Measurements from ENCODE around the gene SF3A2. TPM values are rescaled to one million over a fixed set of nuclear protein-coding genes. Genes with fewer than 3 reads are reported as not detected.

Gene SF3A2
- total and polyA plus RNA-seq, 10 of the 15 experiments (the other 5 are each of a cell fraction or from before 2014, with no cell fraction given), result 0.33 to 143 (median 30.6) TPM

DNA sequence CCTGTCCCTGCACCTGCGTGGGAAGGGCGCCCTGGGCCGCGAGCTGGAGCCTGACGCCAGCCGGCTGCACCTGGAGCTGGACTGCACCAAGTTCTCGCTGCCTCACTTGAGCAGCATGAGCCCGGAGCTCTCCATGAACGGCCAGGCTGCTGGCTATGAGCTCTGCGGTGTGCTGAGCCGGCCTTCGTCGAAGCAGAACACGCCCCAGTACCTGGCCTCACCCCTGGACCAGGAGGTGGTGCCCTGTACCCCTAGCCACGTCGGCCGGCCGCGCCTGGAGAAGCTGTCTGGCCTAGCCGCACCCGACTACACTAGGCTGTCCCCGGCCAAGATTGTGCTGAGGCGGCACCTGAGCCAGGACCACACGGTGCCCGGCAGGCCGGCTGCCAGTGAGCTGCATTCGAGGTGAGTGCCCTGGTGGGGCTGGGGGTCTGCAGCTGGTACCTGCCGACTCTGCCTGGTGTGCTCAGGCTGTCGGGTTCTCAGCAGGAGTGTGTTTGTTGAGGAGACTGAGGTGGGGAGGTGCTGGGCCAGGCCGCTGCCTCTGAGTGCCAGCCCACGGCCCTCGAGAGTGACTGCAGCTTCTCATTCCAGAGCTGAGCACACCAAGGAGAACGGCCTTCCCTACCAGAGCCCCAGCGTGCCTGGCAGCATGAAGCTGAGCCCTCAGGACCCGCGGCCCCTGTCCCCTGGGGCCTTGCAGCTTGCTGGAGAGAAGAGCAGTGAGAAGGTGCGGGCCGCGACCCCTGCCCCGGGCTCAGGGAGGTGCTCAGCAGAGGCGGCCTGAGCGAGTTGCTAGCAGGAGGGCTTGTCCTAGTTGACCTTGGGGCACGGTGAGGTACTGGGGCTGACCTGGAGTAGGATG, 20.0 kb upstream of the SF3A2 start:
- peaks cover 35 to 71% of the 10 kb centered on the region in 2 experiments; a peak in 3 of 4 replicates for H3K36me3 ChIP-seq (ENCODE audit: control insufficient read depth in 2 of 2, insufficient read depth in 2 of 2, low read length in 1 of 2)
- no peak for DNase-seq (ENCODE audit: low read depth, low spot score)
- H3K9ac ChIP-seq (ENCODE audit: control insufficient read depth, insufficient read depth, low read length), result no peak overlapping the region
- H3K4me1 ChIP-seq (ENCODE audit: control insufficient read depth, insufficient read depth, low read length), result peaks cover 5% of the 10 kb centered on the region
- no peak for TF ChIP-seq HCFC1 (IDR thresholded peaks at IDR 0.05; ENCODE audit: low read length)
- TF ChIP-seq KAT2A (conservative IDR thresholded peaks at IDR 0.05; ENCODE audit: control insufficient read depth, low read depth, low read length), result no peak
- no peak for TF ChIP-seq TCF12 (IDR thresholded peaks at IDR 0.05; ENCODE audit: low read depth, low read length)
- TF ChIP-seq ETV6 (conservative IDR thresholded peaks at IDR 0.05 in 1 of 2, IDR thresholded peaks at IDR 0.05 in 1 of 2; ENCODE audit: borderline replicate concordance in 1 of 2, low read depth in 1 of 2), result no peak
- TF ChIP-seq, protein P1, sequence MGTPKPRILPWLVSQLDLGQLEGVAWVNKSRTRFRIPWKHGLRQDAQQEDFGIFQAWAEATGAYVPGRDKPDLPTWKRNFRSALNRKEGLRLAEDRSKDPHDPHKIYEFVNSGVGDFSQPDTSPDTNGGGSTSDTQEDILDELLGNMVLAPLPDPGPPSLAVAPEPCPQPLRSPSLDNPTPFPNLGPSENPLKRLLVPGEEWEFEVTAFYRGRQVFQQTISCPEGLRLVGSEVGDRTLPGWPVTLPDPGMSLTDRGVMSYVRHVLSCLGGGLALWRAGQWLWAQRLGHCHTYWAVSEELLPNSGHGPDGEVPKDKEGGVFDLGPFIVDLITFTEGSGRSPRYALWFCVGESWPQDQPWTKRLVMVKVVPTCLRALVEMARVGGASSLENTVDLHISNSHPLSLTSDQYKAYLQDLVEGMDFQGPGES (IDR thresholded peaks at IDR 0.05), result no peak
- TF ChIP-seq POLR2A (IDR thresholded peaks at IDR 0.05; ENCODE audit: low read depth, low read length), result peak; percentile 26; the same call in 1 of the 2 replicates
- TF ChIP-seq STAT3 (IDR thresholded peaks at IDR 0.05; ENCODE audit: low read depth, low read length), result no peak
- ATAC-seq, result no peak; the same call in 2 of the 3 replicates
- ChIA-PET RAD21 (ENCODE audit: unreplicated experiment) (interaction anchor here (1.3 kb wide), 1 partner anchor 45 kb away, joined by 3 read pairs; no protein-coding TSS in a partner anchor), CTCF (interaction anchor here (0.5 to 2.7 kb wide), 3 partner anchors 61 to 109 kb away, joined by 3 to 10 read pairs (median 3); no protein-coding TSS in a partner anchor), SMC1A (ENCODE audit: uncharacterized antibody, unreplicated experiment) (no interaction called here), POLR2A (no interaction called here)
- no peak overlapping the region for H3K4me3 ChIP-seq
- H3K27ac ChIP-seq (ENCODE audit: control insufficient read depth, insufficient read depth), result no peak overlapping the region
- FAIRE-seq, result no peak
- H3K9me3 ChIP-seq (replicated peaks; ENCODE audit: control insufficient read depth, insufficient read depth, low read length), result no peaks in the 10 kb centered on the region
- no peak overlapping the region for H2AFZ ChIP-seq (ENCODE audit: control insufficient read depth, low read depth, low read length)
- in situ Hi-C loops (cut with MboI), result no loop called here
- intact Hi-C loops (cut with micrococcal nuclease; ENCODE audit: unreplicated experiment), result no loop called here
- no peaks in the 10 kb centered on the region for H4K20me1 ChIP-seq (ENCODE audit: control insufficient read depth, insufficient read depth)
- BruUV-seq (replicated peaks), result no TSS peak
- H3K27me3 ChIP-seq (replicated peaks in 1 of 2; ENCODE audit: control insufficient read depth in 2 of 2, insufficient read depth in 2 of 2, low read length in 1 of 2), result no peaks in the 10 kb centered on the region
- 96% methylated on average over 41 of the region's 43 CpGs for WGBS (ENCODE audit: insufficient coverage, insufficient replicate concordance, low lambda C conversion rate, missing lambda C conversion rate)
- no peaks in the 10 kb centered on the region for H3K79me2 ChIP-seq (ENCODE audit: control insufficient read depth, insufficient read depth, low read length)
- H3K4me2 ChIP-seq (ENCODE audit: control insufficient read depth, insufficient read depth), result no peak overlapping the region
